Measurements from ENCODE around the gene ADGRB3.

ADGRB3 gene

DNA sequence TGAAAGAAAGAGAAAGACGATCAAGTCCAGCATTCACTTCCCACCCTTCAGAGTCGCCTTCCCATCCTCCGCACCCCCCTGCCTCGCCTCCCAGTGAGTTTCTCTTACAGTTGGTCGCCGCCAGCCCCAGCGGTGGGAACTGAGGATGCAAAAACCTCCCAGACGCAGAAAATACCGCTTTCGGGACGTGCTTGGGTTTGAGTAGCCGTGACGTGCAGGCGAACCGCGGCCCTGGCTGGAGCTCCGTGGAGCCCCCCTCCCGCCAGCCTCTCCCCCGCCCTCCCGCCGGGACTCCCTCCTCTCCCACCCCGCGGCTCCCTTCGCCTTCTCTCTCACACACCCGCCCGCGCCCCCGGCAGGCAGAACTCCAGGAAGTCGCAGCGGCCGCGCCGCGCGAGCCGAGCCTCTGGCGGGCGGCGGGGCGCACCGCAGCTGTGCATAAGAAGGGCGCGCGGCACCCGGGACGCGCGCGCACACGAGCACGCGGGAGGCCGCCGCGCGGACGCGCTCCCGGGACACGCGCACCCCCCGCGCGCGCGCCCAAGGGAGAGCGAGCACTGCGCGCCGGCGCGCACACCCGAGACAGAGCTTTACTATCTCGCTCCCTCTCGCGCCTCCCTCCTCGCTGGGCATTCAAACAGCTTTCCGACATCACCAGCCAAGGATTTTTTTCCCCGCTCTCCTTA lies at the start of gene ADGRB3:
TSS of gene ADGRB3 (plus strand) at position 557 of the 686 bp plus-strand sequence. CDS start 3,394 bp downstream, outside the sequence.
- in situ Hi-C loops (cut with MboI; ENCODE audit: low sequenced_read_pairs), result no loop called here

DNA sequence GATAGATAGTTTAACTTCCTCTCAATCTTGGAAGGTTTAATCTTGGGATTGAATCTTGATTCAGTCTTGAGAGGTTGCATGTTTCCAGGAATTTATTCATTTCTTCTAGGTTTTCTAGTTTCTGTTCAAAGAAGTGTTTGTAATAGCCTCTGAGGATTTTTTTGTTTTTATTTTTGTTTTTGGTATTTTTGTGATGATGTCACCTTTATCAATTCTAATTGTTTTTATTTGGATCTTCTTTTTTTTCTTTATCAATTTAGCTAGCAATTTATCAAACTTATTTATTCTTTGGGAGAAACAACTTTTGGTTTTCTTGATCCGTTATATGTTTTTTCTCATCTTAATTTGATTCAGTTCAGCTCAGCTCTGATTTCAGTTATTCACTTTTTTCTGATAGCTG lies 41.5 kb upstream of the ADGRB3 start:
- in situ Hi-C loops (cut with MboI; ENCODE audit: low sequenced_read_pairs), result no loop called here

DNA sequence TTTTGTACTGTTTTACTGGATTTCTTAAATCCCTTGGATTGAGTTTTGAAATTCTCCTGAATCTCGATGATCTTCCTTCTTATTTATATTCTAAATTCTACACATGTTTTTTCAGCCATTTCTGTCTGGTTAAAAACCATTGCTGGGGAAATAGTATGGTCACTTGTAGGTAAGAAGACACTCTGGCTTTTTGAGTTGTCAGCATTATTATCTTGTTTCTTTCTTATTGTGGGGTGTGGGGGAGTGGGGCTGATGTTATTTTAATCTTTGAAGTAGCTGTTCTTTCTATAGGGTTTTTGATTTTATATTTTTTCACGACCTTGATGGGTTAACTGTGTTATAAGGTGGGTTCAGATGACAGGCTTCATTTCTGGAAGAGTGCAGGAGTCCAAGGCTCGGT lies 37.4 kb upstream of the ADGRB3 start:
- in situ Hi-C loops (cut with MboI; ENCODE audit: low sequenced_read_pairs), result no loop called here

GRCh38 chr6:68615938-68616337 lies 19.1 kb upstream of the ADGRB3 start:
- in situ Hi-C loops (cut with MboI; ENCODE audit: low sequenced_read_pairs), result no loop called here

- in situ Hi-C loops (cut with MboI; ENCODE audit: low sequenced_read_pairs), result no loop called here
Measured at GRCh38 chr6:68625998-68626397, 9.1 kb upstream of the ADGRB3 start.

GRCh38 chr6:68628161-68628560 lies 6.9 kb upstream of the ADGRB3 start:
- in situ Hi-C loops (cut with MboI; ENCODE audit: low sequenced_read_pairs), result no loop called here

DNA sequence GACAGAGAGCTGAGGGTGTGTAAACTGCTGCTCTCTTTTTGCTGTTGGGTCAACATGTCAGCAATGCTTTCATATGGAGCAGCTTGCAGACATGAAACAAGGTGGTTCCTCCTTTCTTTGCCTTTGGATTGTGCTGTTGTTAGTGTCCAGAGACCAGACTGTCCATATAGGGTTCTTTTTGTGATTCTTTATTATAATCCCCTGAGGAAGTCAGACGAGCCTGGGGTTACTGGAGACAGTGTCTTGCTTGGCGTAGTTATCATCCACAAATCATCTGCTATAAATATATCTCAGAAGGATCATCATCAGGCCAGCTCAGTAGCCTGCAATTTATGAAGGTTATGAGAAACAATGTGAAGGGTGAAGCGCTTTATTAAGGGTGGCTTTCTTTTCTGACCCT lies 2.3 kb upstream of the ADGRB3 start:
- in situ Hi-C loops (cut with MboI; ENCODE audit: low sequenced_read_pairs), result no loop called here

DNA sequence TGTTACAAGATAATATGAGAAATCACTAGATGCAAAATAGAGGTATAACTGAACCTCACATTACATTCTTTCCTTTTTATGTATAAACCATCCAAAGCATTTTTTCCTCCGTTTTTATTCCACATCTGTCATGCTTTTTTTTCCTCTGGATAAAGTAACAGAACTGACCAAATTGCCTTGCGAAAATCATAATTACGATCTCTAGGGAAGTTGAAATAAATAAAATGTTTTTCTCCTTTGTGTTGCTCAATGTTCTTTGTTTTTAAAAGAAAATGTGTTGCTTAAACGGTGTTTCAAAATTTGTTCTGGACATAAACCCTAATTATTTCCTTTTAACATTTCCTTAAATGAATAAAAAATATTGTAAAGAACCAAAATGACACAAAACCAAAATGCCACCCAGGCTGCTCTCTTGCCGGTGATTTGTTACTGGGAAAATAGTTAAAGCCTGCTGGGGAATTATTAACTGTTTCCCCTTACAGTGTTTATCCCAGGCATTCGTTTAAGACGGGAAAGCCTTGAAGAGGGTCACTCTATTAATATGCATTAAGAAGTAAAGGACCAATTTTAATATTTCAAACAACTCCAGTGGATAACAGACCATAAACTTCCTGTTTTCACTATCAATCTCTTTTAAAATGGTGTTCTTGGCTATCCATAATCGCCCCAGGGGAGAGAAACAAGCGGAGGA lies 1.7 kb upstream of the ADGRB3 start:
- in situ Hi-C loops (cut with MboI; ENCODE audit: low sequenced_read_pairs), result no loop called here

DNA sequence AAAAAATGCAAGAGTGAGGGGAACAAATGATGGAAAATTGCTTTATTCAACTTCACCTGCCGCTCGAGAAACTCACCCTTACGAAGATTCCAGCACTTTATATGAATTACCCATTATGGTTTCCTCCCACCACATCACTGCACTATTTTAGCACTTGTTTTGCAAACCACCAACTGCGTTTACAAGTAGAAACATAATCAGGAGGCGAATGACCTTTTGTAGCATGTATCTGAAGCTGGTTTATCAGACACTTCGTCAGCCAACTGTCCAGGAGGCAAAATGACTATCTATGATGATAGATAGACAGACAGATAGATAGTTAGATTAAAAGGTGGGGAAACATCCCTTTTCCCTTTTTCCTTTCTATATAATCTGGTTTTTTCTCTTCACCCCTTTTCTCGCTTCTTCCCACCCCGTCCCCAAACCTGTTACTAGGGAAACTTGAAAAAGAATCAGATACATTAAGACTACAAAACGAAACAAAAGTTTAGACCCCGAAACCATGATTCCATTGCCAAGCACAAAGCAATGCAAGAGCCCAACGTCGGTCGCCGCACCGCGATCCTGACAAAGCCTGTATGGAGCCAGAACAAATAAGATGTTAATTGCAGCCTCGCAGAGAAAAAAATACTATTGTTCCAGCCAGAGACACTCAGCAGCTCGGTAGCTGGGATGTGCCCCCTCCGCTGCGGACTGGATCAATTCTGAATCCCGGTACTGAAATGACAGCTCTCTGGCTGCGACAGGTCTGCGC lies 933 bp upstream of the ADGRB3 start:
- in situ Hi-C loops (cut with MboI; ENCODE audit: low sequenced_read_pairs), result no loop called here

DNA sequence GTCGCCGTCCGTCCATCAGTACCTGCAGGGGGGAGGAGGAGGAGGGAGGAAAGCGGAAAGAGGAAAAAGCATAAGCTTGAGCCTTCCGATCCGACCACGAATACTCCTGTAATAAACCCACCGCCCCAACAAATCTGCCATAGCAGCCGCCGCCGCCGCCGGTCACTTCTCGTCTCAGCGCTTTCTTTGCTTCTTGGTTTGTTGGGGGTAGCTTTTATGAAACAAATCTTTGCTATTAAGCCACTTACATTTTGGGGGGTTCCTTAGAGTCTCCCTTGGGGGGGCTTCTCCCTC lies 277 bp downstream of the ADGRB3 start:
- in situ Hi-C loops (cut with MboI; ENCODE audit: low sequenced_read_pairs), result no loop called here

DNA sequence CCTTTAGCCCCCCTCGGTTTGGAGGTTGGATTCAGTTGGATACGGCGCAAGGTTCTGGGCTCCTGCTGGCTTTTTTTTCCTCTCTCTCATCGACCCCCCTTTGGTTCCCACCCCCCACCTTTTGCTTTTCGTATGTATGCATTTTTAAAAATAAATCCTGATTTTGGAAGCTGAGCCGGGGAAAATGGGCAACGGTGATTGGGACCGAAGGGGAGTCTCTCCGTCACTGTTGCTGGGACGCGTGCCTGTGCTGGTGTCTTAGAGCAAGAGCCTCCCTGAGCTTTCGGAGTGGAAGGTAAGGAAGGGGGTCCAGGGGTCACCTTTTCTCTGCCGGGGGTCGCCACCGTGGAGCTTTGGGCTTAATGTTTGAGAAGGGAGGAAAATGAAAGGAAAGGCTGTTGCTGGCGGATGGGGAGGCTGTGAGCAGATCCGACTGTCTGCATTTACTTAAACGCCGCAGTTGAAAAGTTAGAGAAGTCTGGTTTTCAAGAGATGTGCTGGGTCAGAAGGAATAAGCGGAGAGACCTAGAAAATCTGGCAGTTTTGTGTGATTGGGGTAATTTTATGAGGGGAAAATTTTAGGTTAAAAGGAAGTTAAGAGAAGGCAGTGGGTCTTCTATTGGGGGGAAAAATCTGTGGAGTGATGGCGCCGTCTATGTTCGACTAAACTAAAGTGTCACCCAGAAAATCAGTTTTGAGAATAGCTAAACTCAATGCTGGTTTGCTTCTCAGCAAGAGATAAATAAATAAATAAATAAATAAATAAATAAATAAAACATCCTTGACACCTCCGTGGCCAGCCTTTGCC lies 828 bp downstream of the ADGRB3 start:
- in situ Hi-C loops (cut with MboI; ENCODE audit: low sequenced_read_pairs), result no loop called here

GRCh38 chr6:68636666-68637065 lies 1.6 kb downstream of the ADGRB3 start:
- in situ Hi-C loops (cut with MboI; ENCODE audit: low sequenced_read_pairs), result no loop called here

DNA sequence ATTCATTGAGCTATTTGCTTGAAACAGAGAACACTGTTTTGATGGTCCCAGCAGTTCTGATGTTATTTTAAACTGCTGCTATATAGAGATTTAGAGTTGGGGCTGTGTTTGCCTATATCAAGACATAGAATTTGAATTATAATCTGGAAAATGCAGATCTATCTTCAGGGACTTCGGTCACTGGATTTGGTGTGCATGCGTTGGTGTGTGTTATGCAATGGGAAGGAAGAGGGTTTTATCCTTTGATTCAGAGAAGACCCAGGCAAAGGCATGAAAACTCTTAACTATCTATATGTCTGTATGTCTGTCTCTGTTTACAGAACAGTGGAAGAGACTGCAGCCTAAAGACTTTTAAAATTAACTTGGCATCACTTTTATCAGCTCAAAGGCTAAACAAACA lies 2.0 kb downstream of the ADGRB3 start:
- in situ Hi-C loops (cut with MboI; ENCODE audit: low sequenced_read_pairs), result no loop called here

GRCh38 chr6:68637782-68638181 lies 2.7 kb downstream of the ADGRB3 start:
- in situ Hi-C loops (cut with MboI; ENCODE audit: low sequenced_read_pairs), result no loop called here

- in situ Hi-C loops (cut with MboI; ENCODE audit: low sequenced_read_pairs), result no loop called here
Measured at GRCh38 chr6:68638230-68638900, 3.3 kb downstream of the ADGRB3 start.

GRCh38 chr6:68639211-68639610 lies 4.1 kb downstream of the ADGRB3 start:
- in situ Hi-C loops (cut with MboI; ENCODE audit: low sequenced_read_pairs), result no loop called here

GRCh38 chr6:68639826-68640490 lies 4.9 kb downstream of the ADGRB3 start:
- in situ Hi-C loops (cut with MboI; ENCODE audit: low sequenced_read_pairs), result no loop called here

- in situ Hi-C loops (cut with MboI; ENCODE audit: low sequenced_read_pairs), result no loop called here
Measured at GRCh38 chr6:68640491-68640835, 5.4 kb downstream of the ADGRB3 start.

- in situ Hi-C loops (cut with MboI; ENCODE audit: low sequenced_read_pairs), result no loop called here
Measured at GRCh38 chr6:68641172-68641571, 6.1 kb downstream of the ADGRB3 start.

- in situ Hi-C loops (cut with MboI; ENCODE audit: low sequenced_read_pairs), result no loop called here
Measured at GRCh38 chr6:68642081-68642480, 7.0 kb downstream of the ADGRB3 start.
